ENCODE results near the gene HOXC6. TPM values are rescaled to one million over a fixed set of nuclear protein-coding genes. Genes with fewer than 3 reads are reported as not detected.
A peak's percentile ranks its signal among the peaks of the same experiment; 100 is the strongest.

HOXC6 gene
- total RNA-seq, 1 experiment from 2014 or later: 10.2 TPM

- H3K4me3 Mint-ChIP-seq (ENCODE audit: unreplicated experiment): peak overlapping the region; percentile 98
- CTCF ChIA-PET: no interaction called here
- peaks cover 24% of the 10 kb centered on the region for H3K4me1 ChIP-seq
- POLR2A ChIA-PET: no interaction called here
- no peak for DNase-seq
- intact Hi-C loops (cut with micrococcal nuclease; ENCODE audit: unreplicated experiment): loop anchor here (5.0 kb wide), 1 partner anchor 41 kb away; no protein-coding TSS in a partner anchor
- peak overlapping the region; percentile 83 for H3K27ac Mint-ChIP-seq (ENCODE audit: unreplicated experiment)
- H3K4me3 ChIP-seq (ENCODE audit: low read depth, low read length): peak overlapping the region; percentile 58
- H3K9me3 Mint-ChIP-seq (ENCODE audit: unreplicated experiment): no peaks in the 10 kb centered on the region
- BruUV-seq (replicated peaks): TSS peak; percentile 22
- no peaks in the 10 kb centered on the region for H3K27me3 ChIP-seq (replicated peaks; ENCODE audit: control insufficient read depth, insufficient read depth, low read length)
- H3K36me3 Mint-ChIP-seq (ENCODE audit: insufficient read depth, unreplicated experiment): peaks cover 6% of the 10 kb centered on the region
- no peaks in the 10 kb centered on the region for H3K36me3 ChIP-seq (ENCODE audit: control insufficient read depth, insufficient read depth, low read length)
- no peak for TF ChIP-seq CTCF (IDR thresholded peaks at IDR 0.05; ENCODE audit: insufficient read depth in 1 of 2, low read depth in 1 of 2, low read length in 1 of 2, severe bottlenecking in 1 of 2, unreplicated experiment in 1 of 2)
- H3K27me3 Mint-ChIP-seq (ENCODE audit: insufficient read depth, unreplicated experiment): no peaks in the 10 kb centered on the region
- peaks cover 21% of the 10 kb centered on the region for H3K4me1 Mint-ChIP-seq (ENCODE audit: low read depth, unreplicated experiment)
- H3K9me3 ChIP-seq: no peaks in the 10 kb centered on the region
Measured at GRCh38 chr12:54018468-54018984, 9.7 kb upstream of the HOXC6 start.

GRCh38 chr12:54019091-54019811, 9.0 kb upstream of the HOXC6 start:
- H3K27ac Mint-ChIP-seq (ENCODE audit: unreplicated experiment): peak overlapping the region; percentile 4
- CTCF ChIA-PET: no interaction called here
- intact Hi-C loops (cut with micrococcal nuclease; ENCODE audit: unreplicated experiment): loop anchor here (5.0 kb wide), 1 partner anchor 42 kb away; no protein-coding TSS in a partner anchor
- no peak for DNase-seq
- H3K36me3 Mint-ChIP-seq (ENCODE audit: insufficient read depth, unreplicated experiment): peaks cover 6% of the 10 kb centered on the region
- Histone ChIP-seq H3K4me3 (ENCODE audit: low read depth, low read length) (no peak overlapping the region), H3K36me3 (ENCODE audit: control insufficient read depth, insufficient read depth, low read length) (no peaks in the 10 kb centered on the region), H3K4me1 (peaks cover 22% of the 10 kb centered on the region), H3K27me3 (replicated peaks; ENCODE audit: control insufficient read depth, insufficient read depth, low read length) (no peaks in the 10 kb centered on the region), H3K9me3 (no peaks in the 10 kb centered on the region)
- no peak for TF ChIP-seq CTCF (IDR thresholded peaks at IDR 0.05; ENCODE audit: insufficient read depth in 1 of 2, low read depth in 1 of 2, low read length in 1 of 2, severe bottlenecking in 1 of 2, unreplicated experiment in 1 of 2)
- BruUV-seq (replicated peaks): no TSS peak
- POLR2A ChIA-PET: no interaction called here
- H3K9me3 Mint-ChIP-seq (ENCODE audit: unreplicated experiment): no peaks in the 10 kb centered on the region
- H3K4me1 Mint-ChIP-seq (ENCODE audit: low read depth, unreplicated experiment): peaks cover 14% of the 10 kb centered on the region
- H3K27me3 Mint-ChIP-seq (ENCODE audit: insufficient read depth, unreplicated experiment): no peaks in the 10 kb centered on the region
- no peak overlapping the region for H3K4me3 Mint-ChIP-seq (ENCODE audit: unreplicated experiment)

- no peaks in the 10 kb centered on the region for H3K9me3 ChIP-seq
- ChIA-PET CTCF (no interaction called here), POLR2A (no interaction called here)
- Mint-ChIP-seq H3K36me3 (ENCODE audit: insufficient read depth, unreplicated experiment) (peaks cover 6% of the 10 kb centered on the region), H3K27ac (ENCODE audit: unreplicated experiment) (peak overlapping the region; percentile 4), H3K9me3 (ENCODE audit: unreplicated experiment) (no peaks in the 10 kb centered on the region), H3K4me1 (ENCODE audit: low read depth, unreplicated experiment) (peaks cover 14% of the 10 kb centered on the region), H3K4me3 (ENCODE audit: unreplicated experiment) (peak overlapping the region; percentile 9), H3K27me3 (ENCODE audit: insufficient read depth, unreplicated experiment) (no peaks in the 10 kb centered on the region)
- TF ChIP-seq CTCF (IDR thresholded peaks at IDR 0.05; ENCODE audit: insufficient read depth in 1 of 2, low read depth in 1 of 2, low read length in 1 of 2, severe bottlenecking in 1 of 2, unreplicated experiment in 1 of 2): no peak
- H3K4me3 ChIP-seq (ENCODE audit: low read depth, low read length): no peak overlapping the region
- no peaks in the 10 kb centered on the region for H3K27me3 ChIP-seq (replicated peaks; ENCODE audit: control insufficient read depth, insufficient read depth, low read length)
- intact Hi-C loops (cut with micrococcal nuclease; ENCODE audit: unreplicated experiment): loop anchor here (5.0 kb wide), 1 partner anchor 43 kb away; no protein-coding TSS in a partner anchor
- H3K4me1 ChIP-seq: peaks cover 19% of the 10 kb centered on the region
- no TSS peak for BruUV-seq (replicated peaks)
- no peaks in the 10 kb centered on the region for H3K36me3 ChIP-seq (ENCODE audit: control insufficient read depth, insufficient read depth, low read length)
- no peak for DNase-seq
Measured at GRCh38 chr12:54019924-54020590, 8.2 kb upstream of the HOXC6 start.
